ENCODE data around the gene DOK6. TPM values are rescaled to one million over a fixed set of nuclear protein-coding genes. Genes with fewer than 3 reads are reported as not detected.

Gene DOK6
- total and polyA plus RNA-seq, 10 of the 15 experiments (the other 5 are each of a cell fraction or from before 2014, with no cell fraction given) = 0.01 to 0.09 (median 0.04) TPM; not detected in 4

- no peak for TF ChIP-seq REST (IDR thresholded peaks at IDR 0.05; ENCODE audit: low read depth, low read length)
Measured at GRCh38 chr18:69887256-69887655, 486.6 kb downstream of the DOK6 start (continued).

- WGBS (ENCODE audit: insufficient coverage, insufficient replicate concordance, low lambda C conversion rate, missing lambda C conversion rate) = 93% methylated on average over 4 of the region's 4 CpGs
- FAIRE-seq = no peak
- Histone ChIP-seq H3K79me2 (ENCODE audit: control insufficient read depth, insufficient read depth, low read length) (peaks cover 13% of the 10 kb centered on the region), H4K20me1 (ENCODE audit: control insufficient read depth, insufficient read depth) (peaks cover 3% of the 10 kb centered on the region; the same call in 1 of the 2 replicates), H3K9ac (ENCODE audit: control insufficient read depth, insufficient read depth, low read length) (no peak overlapping the region), H3K36me3 (ENCODE audit: control insufficient read depth in 2 of 2, insufficient read depth in 2 of 2, low read length in 1 of 2) (peaks cover 3 to 6% of the 10 kb centered on the region in 2 experiments; a peak in 3 of 4 replicates), H3K27ac (ENCODE audit: control insufficient read depth, insufficient read depth) (no peak overlapping the region), H2AFZ (ENCODE audit: control insufficient read depth, low read depth, low read length) (no peak overlapping the region), H3K27me3 (replicated peaks in 1 of 2; ENCODE audit: control insufficient read depth in 2 of 2, insufficient read depth in 2 of 2, low read length in 1 of 2) (no peaks in the 10 kb centered on the region), H3K4me3 (no peak overlapping the region), H3K4me2 (ENCODE audit: control insufficient read depth, insufficient read depth) (no peak overlapping the region), H3K4me1 (ENCODE audit: control insufficient read depth, insufficient read depth, low read length) (no peaks in the 10 kb centered on the region; the same call in 1 of the 2 replicates), H3K9me3 (replicated peaks; ENCODE audit: control insufficient read depth, insufficient read depth, low read length) (peaks cover 3% of the 10 kb centered on the region; the same call in 2 of the 3 replicates)
- CTCF ChIA-PET = no interaction called here
- in situ Hi-C loops (cut with MboI) = no loop called here
- SMC1A ChIA-PET (ENCODE audit: uncharacterized antibody, unreplicated experiment) = interaction anchor here (1.0 to 1.8 kb wide), 2 partner anchors 13 to 180 kb away, joined by 3 to 4 read pairs; no protein-coding TSS in a partner anchor
- intact Hi-C loops (cut with micrococcal nuclease; ENCODE audit: unreplicated experiment) = loop anchor here (5.0 kb wide), 1 partner anchor 173 kb away; no protein-coding TSS in a partner anchor
- POLR2A ChIA-PET = interaction anchor here (0.8 kb wide), 1 partner anchor 55 kb away, joined by 3 read pairs; no protein-coding TSS in a partner anchor
- RAD21 ChIA-PET (ENCODE audit: unreplicated experiment) = no interaction called here
- no peak for DNase-seq (ENCODE audit: low read depth, low spot score)
- ATAC-seq = peak; percentile 32
- BruUV-seq (replicated peaks) = no TSS peak
- TF ChIP-seq TCF3 (IDR thresholded peaks at IDR 0.05; ENCODE audit: borderline replicate concordance, insufficient read depth, low read depth, low read length) (no peak), BCL11A (IDR thresholded peaks at IDR 0.05; ENCODE audit: low read depth, low read length) (peak; percentile 82), NFXL1 (IDR thresholded peaks at IDR 0.05; ENCODE audit: borderline replicate concordance) (no peak), MEF2A (IDR thresholded peaks at IDR 0.05; ENCODE audit: insufficient read depth, low read depth, low read length) (peak; percentile 72; the same call in 1 of the 2 replicates), FOS (IDR thresholded peaks at IDR 0.05; ENCODE audit: borderline replicate concordance, extremely low read depth, insufficient read length) (no peak), MTA2 (IDR thresholded peaks at IDR 0.05; ENCODE audit: low read depth) (peak; percentile 74; the same call in 1 of the 2 replicates), SMAD5 (IDR thresholded peaks at IDR 0.05; ENCODE audit: low read depth) (no peak), ZNF384 (IDR thresholded peaks at IDR 0.05; ENCODE audit: borderline replicate concordance, low read depth, low read length) (no peak), IKZF1 (conservative IDR thresholded peaks at IDR 0.05) (0 out of 2 replicates have a peak, but pooled peaks have one; percentile 18), RCOR1 (conservative IDR thresholded peaks at IDR 0.05; ENCODE audit: low read depth, low read length) (no peak), PBX3 (IDR thresholded peaks at IDR 0.05; ENCODE audit: insufficient replicate concordance, low read depth, low read length) (no peak), ZNF274 (IDR thresholded peaks at IDR 0.05; ENCODE audit: insufficient read depth, insufficient read length) (no peak), GABPA (IDR thresholded peaks at IDR 0.05; ENCODE audit: low read depth) (no peak), IKZF2 (IDR thresholded peaks at IDR 0.05) (peak; percentile 11 to 18; a peak in 1 of 4 replicates), IRF4 (IDR thresholded peaks at IDR 0.05; ENCODE audit: low read depth, low read length) (peak; percentile 15; the same call in 1 of the 2 replicates), JUNB (IDR thresholded peaks at IDR 0.05) (peak; percentile 57), NFIC (IDR thresholded peaks at IDR 0.05; ENCODE audit: low read depth, low read length) (peak; percentile 67; the same call in 1 of the 2 replicates), RUNX3 (IDR thresholded peaks at IDR 0.05; ENCODE audit: low read length) (peak; percentile 84), EP300 (IDR thresholded peaks at IDR 0.05; ENCODE audit: borderline replicate concordance in 1 of 2, control insufficient read depth in 1 of 2, low read depth in 2 of 2, low read length in 2 of 2) (peak in 1 of 2 experiments; percentile 43; a peak in 1 of 4 replicates)
Measured at GRCh38 chr18:69889009-69889408, 488.3 kb downstream of the DOK6 start.
